ENCODE results near the gene PRKCB.

The PRKCB gene

GRCh38 chr16:24052329-24053098 lies 216.7 kb downstream of the PRKCB start:
- no peak for DNase-seq (ENCODE audit: low read depth in 1 of 2, low spot score in 1 of 2)
- H3K27me3 ChIP-seq (ENCODE audit: insufficient read depth, poor library complexity, severe bottlenecking): no peaks in the 10 kb centered on the region
- TF ChIP-seq REST (IDR thresholded peaks at IDR 0.05; ENCODE audit: insufficient replicate concordance, low read depth): no peak
- no peak for TF ChIP-seq GABPA (IDR thresholded peaks at IDR 0.05; ENCODE audit: low read depth)
- no peak for TF ChIP-seq SPI1 (IDR thresholded peaks at IDR 0.05; ENCODE audit: borderline replicate concordance, low read depth)
- TF ChIP-seq POLR2AphosphoS5 (IDR thresholded peaks at IDR 0.05; ENCODE audit: low read depth): no peak
- no peak for TF ChIP-seq CTCF (IDR thresholded peaks at IDR 0.05; ENCODE audit: insufficient read depth, low read length)
- no peak overlapping the region for H3K4me3 ChIP-seq (replicated peaks; ENCODE audit: insufficient read depth, low read length)
- H3K27ac ChIP-seq (replicated peaks): no peak overlapping the region

GRCh38 chr16:24053099-24053946 lies 217.5 kb downstream of the PRKCB start:
- H3K27ac ChIP-seq (replicated peaks): no peak overlapping the region
- no peak for DNase-seq (ENCODE audit: low read depth in 1 of 2, low spot score in 1 of 2)
- TF ChIP-seq POLR2AphosphoS5 (IDR thresholded peaks at IDR 0.05; ENCODE audit: low read depth) (no peak), SPI1 (IDR thresholded peaks at IDR 0.05; ENCODE audit: borderline replicate concordance, low read depth) (no peak), CTCF (IDR thresholded peaks at IDR 0.05; ENCODE audit: insufficient read depth, low read length) (no peak), REST (IDR thresholded peaks at IDR 0.05; ENCODE audit: insufficient replicate concordance, low read depth) (no peak), GABPA (IDR thresholded peaks at IDR 0.05; ENCODE audit: low read depth) (no peak)
- H3K27me3 ChIP-seq (ENCODE audit: insufficient read depth, poor library complexity, severe bottlenecking): no peaks in the 10 kb centered on the region
- no peak overlapping the region for H3K4me3 ChIP-seq (replicated peaks; ENCODE audit: insufficient read depth, low read length)

GRCh38 chr16:24054741-24055491 lies 219.1 kb downstream of the PRKCB start:
- no peak for DNase-seq (ENCODE audit: low read depth in 1 of 2, low spot score in 1 of 2)
- TF ChIP-seq GABPA (IDR thresholded peaks at IDR 0.05; ENCODE audit: low read depth) (no peak), CTCF (IDR thresholded peaks at IDR 0.05; ENCODE audit: insufficient read depth, low read length) (no peak), REST (IDR thresholded peaks at IDR 0.05; ENCODE audit: insufficient replicate concordance, low read depth) (no peak), POLR2AphosphoS5 (IDR thresholded peaks at IDR 0.05; ENCODE audit: low read depth) (no peak), SPI1 (IDR thresholded peaks at IDR 0.05; ENCODE audit: borderline replicate concordance, low read depth) (no peak)
- Histone ChIP-seq H3K4me3 (replicated peaks; ENCODE audit: insufficient read depth, low read length) (no peak overlapping the region), H3K27ac (replicated peaks) (no peak overlapping the region), H3K27me3 (ENCODE audit: insufficient read depth, poor library complexity, severe bottlenecking) (no peaks in the 10 kb centered on the region)

Data from HL-60 (cell line).